GM19351 (cell line): Measurements from ENCODE around the gene PFKFB3.

Experiments used
- ATAC-seq: cut with Tn5 transposase; IDR thresholded peaks from one replicate; pipeline ENCODE4 v1.9.1; 2021; ENCODE audit warnings: mild to moderate bottlenecking, moderate library complexity; ENCODE audit not compliant: unreplicated experiment

The PFKFB3 gene

DNA sequence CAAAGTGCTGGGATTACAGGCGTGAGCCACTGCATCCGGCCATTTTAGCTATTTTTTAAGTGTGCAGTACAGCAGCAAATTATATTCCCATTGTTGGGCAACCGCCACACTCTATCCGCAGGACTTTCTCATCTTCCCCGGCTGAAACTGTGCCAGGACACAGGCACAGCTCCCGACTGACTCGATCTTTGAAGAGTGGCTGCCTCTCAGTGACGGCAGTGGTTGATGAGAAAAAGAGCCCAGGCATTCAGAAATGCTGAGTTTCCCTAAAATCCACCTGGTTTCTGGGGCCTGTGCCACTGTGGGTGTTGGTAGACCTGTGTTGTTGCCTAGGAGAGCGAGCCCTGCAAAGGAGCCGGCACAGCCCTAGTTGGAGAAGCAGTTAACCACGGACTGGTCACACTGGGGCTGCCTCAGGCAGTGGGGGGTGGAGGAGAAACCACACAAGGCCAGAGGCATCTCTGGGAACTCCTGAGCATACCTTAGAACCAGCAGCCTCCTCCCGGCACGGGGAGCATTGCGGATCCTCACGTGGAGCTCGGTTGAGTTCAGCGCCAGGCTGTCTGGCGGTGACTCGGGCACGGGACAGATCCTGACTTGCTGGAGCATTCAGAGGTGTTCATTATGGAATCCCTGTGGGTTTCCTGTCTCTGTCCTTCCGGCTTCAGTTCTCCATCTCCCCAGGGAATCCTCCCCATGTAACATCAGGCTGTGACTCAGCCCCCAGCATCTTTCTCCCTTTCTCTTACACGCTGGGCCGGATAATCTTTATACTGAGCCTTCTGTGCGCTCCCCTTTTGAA lies 16.2 kb downstream of the PFKFB3 start:
- no peak for ATAC-seq

DNA sequence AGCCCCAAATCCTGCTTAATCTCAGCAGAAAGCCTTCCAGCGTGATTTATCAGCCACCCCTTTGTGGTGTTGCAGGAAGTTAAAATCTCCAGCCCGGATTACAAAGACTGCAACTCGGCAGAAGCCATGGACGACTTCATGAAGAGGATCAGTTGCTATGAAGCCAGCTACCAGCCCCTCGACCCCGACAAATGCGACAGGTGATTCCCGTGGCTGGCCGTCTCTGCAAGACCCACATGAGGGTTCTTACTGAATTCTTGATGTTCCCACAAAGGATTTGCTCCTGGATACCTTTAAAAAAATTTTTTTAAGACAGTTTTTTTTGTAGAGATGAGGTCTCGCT lies 16.7 kb downstream of the PFKFB3 start:
- ATAC-seq: no peak

DNA sequence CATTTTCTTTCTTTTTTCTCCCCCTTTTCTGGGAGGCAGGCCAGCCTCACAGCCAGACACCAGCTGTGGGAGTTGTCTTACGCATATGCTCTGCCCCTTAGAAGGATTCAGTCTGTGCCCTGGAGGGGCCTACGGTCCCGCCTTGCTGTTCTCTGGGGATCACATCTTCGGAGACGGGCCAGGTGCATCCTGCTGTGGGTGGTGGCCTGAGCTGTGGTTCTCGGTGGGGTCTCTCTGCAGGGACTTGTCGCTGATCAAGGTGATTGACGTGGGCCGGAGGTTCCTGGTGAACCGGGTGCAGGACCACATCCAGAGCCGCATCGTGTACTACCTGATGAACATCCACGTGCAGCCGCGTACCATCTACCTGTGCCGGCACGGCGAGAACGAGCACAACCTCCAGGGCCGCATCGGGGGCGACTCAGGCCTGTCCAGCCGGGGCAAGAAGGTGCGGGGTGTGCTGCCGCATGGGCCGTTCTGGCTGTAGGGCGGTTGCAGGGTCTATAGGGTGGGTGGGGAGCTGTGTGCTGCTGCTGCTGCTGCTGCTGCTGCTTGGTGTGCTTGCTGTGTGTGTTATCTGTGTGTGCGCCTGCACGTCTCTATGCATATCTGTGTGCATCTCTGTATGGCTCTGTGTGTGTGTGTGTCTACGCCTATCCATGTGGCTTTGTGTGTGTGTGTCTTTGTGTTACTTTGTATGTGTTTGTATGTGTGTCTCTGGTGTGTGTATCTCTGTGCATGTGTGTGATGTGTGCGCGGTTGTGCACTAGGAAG lies 17.9 kb downstream of the PFKFB3 start:
- ATAC-seq: no peak

DNA sequence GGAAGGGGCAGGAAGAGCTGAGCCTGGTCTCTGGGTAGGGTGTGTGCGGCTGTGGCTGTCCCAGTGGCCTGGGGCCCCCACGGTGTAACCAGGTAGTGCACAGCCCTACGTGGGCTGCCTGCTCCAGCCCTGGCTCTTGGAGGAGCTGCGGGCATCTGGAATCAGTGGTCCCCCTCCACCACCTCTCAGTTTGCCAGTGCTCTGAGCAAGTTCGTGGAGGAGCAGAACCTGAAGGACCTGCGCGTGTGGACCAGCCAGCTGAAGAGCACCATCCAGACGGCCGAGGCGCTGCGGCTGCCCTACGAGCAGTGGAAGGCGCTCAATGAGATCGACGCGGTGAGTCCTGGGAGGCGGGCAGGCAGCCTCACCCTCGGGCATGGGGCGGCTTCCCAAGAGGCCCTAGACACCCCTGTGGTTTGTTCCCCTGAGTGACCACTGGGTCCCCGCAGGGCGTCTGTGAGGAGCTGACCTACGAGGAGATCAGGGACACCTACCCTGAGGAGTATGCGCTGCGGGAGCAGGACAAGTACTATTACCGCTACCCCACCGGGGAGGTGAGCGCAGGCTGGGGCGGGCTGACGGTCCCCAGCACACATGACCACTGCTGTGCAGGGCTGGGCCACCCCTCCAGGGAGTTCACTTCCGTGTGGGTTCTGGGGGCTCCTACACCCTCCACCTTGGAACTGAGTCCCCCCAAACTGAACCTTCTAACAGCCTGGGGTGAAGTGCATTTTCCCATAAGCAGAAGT lies 18.6 kb downstream of the PFKFB3 start:
- no peak for ATAC-seq

DNA sequence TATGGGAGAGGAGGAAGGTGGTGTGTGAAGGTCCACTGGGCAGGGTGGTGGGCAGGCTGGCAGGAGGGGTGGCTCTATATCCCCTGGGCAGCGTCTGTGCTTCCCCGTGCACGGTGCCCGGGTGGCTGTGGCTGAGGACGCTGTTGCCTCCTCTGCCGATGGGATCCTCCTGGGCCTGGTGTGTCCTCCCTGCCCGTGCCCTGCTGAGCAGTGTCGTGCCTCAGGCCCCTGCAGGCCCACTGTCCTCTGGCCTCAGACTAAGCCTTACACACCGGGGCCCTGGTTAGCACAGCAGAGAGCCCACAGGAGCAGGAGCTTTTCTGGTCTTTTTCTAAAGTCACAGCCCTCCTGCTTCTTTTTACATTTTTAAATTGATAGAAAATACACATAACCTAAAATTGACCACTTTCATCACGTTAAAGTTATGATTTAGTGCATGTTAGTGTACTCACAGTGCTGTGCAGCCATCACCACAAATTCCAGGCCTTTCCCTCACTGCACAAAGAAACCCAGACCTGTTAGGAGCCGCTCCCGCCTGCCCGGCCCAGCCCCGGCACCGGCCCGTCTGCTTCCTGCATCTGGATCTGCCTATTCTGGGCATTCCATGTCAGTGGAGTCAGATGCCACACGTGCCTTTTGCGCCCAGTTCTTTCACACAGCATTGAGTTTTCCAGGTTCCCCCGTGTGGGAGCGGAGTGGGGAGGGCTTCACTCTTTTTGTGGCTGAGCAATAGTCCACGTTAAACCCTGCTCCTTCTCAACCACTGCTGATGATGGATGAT lies 19.4 kb downstream of the PFKFB3 start:
- ATAC-seq: no peak

DNA sequence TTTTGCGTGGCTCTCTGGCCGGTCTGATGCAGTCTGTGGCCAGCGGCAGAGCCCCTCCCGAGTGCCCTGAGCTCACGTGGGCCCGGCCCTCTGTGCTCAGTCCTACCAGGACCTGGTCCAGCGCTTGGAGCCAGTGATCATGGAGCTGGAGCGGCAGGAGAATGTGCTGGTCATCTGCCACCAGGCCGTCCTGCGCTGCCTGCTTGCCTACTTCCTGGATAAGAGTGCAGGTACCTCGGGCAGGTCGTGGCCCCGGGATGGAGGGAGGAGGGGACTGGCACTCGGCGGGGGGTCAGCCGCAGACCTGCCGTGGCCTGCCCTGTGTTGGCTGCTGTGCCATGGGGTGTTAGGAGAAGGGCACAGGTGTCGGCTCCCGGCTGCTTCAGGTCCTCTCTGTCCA lies 20.0 kb downstream of the PFKFB3 start:
- ATAC-seq: no peak

DNA sequence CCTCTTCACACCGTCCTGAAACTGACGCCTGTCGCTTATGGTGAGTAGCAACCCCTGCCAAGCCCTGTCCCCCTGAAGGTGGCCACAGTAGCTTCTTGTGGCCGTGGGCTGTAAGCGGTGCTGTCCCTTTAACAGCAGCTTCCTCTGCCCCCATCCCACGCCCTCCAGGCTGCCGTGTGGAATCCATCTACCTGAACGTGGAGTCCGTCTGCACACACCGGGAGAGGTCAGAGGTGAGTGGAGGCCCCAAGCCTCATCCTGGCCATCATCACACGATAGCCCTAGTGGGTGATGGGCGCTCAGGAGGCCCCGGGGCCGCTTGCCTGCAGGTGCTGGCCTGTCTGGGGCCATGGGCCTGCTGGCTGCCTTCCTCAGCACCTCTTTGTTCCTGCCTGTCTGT lies 21.2 kb downstream of the PFKFB3 start:
- ATAC-seq: no peak

DNA sequence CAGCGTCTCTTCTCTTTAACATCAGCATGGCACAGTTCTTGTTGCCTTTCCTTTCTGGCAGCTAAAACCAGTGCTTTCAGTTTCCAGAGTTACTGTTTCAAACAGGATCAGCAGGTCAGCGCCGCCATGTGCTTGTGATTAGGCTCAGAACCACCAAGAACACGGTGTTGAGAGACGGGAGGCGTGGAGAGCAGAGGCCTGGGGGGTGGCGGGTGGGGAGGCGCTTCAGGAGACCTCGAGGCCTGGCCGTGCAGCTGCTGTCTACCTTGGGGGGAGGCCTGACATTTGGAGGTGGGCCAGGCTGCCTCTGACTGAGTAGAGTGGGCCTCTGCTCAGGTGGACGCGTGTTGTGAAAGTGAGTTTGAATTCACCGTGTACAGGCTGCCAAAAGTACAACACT lies 22.0 kb downstream of the PFKFB3 start:
- no peak for ATAC-seq

DNA sequence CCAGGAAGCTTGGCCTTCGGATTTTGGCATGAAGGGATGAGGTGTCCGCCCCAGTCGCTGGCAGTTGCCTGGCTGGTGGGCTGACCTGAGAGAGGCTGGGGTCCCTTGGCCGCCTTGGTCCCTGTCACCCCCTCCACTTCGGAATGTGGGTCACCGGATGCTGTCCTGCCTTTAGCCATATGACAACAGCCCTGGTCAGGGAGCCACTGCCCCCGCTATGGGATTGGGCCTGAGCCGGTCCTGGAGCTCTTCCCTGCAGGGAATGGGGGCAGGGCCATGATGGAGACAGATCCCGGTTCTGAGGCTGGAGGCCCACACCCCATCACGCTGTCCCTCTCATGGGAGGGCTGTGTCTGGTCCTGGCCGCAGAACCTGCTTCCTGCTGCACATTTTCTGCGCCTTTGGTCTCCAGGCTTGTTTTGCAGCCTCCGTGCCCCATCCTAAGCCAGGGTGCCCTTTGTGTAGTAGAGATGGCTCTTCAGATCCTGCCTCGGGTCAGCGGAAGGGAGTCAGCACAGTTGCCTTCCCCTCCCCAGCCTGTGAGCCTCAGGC lies 22.6 kb downstream of the PFKFB3 start:
- no peak for ATAC-seq

DNA sequence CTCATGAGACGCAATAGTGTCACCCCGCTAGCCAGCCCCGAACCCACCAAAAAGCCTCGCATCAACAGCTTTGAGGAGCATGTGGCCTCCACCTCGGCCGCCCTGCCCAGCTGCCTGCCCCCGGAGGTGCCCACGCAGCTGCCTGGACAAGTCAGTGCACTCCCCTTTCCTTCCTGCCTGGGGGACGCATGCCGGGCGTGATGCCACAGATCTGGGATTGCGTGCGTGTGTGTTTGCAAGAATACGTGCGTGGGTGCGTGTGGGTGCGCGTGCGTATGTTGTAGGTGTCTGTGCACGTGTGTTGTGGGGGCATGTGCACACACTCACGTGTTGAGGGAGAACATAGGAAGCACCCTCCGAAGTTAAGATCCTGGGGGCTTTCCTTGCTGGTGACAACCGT lies 23.5 kb downstream of the PFKFB3 start:
- no peak for ATAC-seq

DNA sequence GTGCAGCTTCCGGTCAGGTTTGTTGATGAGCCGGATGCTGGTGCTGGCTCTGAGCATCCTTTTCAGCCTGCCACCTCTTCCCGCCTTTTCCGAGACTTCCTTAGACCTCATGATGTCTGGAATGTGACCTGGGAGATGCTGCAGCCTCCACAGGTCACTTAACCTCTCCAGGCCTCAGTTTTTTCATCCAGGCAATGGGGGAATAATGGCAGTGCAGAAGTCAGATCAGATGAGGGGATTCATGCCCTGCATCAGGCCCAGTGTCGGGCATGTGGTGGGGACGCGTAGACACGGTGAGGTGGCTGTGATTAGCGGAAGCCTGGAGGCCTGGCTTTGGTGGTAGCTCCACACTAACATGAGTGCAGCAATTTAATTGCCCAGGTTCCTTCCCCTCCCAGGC lies 24.6 kb downstream of the PFKFB3 start:
- no peak for ATAC-seq

DNA sequence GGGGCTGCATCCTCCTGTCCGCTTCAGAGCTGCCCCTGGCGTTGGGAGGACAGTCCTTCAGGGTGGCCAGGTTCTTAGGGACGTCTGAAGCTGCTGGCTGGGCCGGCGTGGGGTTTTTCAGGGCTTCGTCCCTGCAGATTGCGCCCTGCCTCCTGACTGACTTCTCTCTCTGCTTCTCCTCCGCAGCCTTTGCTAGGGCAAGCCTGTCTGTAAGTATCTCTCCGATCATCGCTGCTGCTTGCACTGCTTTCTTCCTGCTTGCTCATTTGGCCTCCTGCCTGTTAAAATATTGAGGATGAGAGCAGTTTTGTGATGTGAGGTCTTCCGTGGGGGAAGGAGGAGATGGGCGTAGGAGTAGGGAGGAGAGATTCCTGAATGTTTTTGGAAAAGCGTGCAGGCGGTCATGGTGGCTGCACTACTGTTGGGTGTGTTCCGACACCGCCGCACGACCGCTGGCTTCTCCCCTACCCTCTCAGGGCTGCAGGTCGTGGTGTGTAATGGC lies 25.3 kb downstream of the PFKFB3 start:
- ATAC-seq: no peak

DNA sequence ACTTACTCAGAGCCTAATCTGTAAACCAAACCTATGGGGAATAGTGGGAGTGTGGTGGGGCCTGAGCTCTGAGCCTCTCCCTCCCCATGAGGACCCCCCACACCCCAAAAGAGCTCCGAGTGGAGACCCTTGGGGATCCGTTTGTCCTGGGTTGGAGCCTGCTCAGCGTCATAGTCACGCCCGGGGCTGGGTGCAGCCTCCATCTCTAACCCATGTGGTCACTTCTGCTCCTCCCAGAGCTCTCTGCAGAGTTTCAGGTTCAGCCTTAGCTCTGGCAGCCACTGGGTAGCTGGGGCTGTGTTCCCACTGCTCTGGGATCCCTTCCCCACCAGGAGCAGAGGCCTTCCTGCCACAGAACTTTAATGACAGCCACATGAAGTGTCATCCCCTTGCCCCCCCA lies 25.9 kb downstream of the PFKFB3 start:
- no peak for ATAC-seq

DNA sequence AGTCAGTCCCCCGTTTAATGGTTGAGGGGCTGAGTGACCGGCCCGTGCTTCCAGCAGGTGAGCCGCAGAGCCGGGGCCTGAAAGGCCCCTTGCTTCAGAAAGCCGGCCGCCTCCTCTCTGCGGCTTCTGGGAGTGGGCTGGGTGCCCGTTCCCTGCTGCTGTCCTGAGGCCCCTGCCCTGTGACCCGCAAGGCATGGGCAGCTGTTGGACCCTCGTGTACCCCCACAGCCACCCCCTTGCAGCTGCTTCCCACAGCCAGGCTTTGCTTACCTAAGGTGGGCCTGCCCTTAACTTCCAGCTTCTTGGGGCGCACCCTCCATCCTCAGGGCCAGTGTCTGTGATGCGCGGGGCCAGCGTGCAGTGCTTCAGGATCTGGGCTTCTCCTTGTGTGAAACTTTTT lies 26.6 kb downstream of the PFKFB3 start:
- no peak for ATAC-seq

DNA sequence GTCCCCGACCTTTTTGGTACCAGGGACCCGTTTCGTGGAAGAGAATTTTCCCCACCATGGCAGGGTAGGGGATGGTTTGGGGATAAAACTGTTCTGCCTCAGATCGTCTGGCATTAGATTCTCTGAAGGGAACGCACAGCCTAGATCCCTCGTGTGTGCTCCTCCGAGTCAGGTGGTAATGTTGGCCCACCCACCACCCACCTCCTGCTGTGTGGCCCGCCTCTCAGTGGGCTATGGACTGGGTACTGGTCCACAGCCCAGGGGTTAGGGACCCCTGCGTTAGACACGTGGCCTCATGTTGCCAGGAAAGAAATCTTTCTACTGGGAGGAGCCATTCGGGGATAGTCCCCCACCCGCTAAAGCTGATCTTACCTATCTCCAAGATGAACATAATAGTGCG lies 27.0 kb downstream of the PFKFB3 start:
- ATAC-seq: no peak

DNA sequence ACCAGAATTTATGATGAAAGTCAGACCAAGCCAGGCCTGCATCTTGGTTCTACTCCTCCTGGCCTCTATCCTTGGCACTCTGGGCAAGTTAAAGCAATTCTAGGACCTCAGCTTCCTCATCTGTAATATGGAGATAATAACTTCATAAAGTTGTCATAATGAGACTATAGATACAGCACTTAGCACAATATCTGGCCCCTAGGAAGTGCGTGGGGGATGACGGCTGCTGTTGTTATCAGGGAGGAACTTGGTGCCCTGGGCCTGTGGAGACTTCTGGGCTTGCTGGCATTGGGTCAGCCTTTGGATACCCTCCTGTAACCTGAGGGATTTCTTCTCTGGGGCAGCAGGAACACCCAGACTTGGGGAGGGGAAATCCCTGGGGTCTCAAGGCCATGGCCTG lies 27.6 kb downstream of the PFKFB3 start:
- no peak for ATAC-seq

DNA sequence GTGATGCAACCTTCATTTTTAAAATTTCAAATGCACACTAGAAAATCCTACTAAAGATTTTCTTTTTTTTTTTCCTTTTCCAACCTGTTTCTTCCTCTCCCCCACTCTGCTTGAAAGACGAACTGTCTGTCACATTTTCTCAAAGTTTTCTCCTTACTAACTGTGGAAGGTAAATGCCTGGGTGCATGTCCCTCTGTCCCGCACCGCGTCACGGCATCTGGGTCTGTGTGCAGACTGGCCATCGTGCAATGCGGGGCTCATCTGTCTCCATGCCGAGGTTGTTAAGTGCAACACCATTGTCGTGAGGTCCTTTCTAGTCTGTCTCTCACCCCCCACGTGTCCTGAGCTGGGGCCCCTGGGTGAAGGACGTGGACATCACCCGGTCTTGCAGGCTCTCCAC lies 28.4 kb downstream of the PFKFB3 start:
- ATAC-seq: no peak

DNA sequence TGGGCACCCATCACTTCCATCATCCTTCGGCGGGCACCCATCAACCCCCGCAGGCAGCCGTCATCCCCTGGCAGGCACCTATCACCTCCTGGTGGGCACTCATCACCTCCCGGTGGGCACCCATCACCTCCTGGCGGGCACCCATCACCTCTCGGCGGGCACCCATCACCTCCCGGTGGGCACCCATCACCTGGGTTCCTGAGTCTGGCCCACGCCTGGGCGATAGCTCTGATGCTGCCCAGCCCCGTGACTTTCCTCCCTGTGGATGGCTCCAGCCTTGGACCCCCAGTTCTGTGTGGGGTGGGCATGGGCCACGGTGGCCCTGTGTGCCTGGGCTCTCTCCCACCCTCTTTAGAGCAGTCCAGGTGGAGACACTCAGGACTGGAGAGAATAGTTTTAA lies 29.0 kb downstream of the PFKFB3 start:
- ATAC-seq: no peak

DNA sequence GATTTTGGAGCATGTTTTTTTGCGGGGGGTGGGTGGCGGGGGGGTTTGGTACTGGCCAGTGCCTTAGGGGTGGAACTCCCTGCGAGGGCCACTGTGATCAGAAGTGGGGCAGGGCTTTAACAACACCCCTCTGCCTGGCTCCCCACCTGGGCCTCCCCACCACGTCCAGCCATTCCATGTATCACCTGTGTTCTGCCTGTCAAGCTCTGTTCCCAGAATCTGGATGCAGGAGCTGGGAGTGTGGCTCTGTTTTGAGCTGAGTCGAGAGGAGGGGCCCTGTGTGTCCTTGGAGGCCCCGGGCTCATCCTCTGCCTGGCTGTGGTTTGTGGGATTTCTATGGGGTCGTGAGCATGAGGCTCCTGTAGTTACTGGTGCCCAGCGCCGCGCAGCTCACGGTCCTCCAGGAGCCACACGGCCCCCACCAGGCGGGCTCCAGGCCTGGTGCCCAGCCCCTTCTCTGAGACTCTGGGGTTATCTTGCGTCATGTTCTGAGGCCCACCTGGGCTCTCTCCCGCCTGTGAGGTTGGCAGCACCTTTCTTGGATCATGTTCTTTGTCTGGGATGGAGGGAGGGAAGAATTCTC lies 29.6 kb downstream of the PFKFB3 start:
- ATAC-seq: no peak
